HepG2 (cell line): ENCODE data around the gene SECISBP2L. TPM values are rescaled to one million over a fixed set of nuclear protein-coding genes. Genes with fewer than 3 reads are reported as not detected.

Experiments
- ATAC-seq: fragments of 200-7000 bp; cut with Tn5 transposase; 3 replicates; pipeline ENCODE4 v1.9.1; 2020; ENCODE audit warnings: mild to moderate bottlenecking, moderate library complexity
- BruUV-seq: library from RNA; stranded (reverse); fragments of 400-500 nt; replicated peaks from 2 replicates; lab custom pipeline; 2021; lab: Mats Ljungman, UMichigan
- CTCF ChIA-PET: fragments of 300-600 bp; formaldehyde crosslinking; extraction: SDS; loops from one replicate; lab custom pipeline; 2021; ENCODE audit warnings: low total read pairs, inconsistent platforms, low intra/inter-chr PET ratio; lab: Yijun Ruan, JAX
- POLR2A ChIA-PET: fragments of 350-600 bp; sonication (Branson Sonifier 250); formaldehyde crosslinking; loops from one replicate; lab custom pipeline; 2020; ENCODE audit warnings: antibody characterized with exemption, inconsistent platforms; lab: Yijun Ruan, JAX
- DNase-seq: peaks from one replicate; pipeline ENCODE4 v3.0.0-alpha.2; 2015; ENCODE audit warnings: low spot score
- FAIRE-seq: peaks from 3 replicates; lab custom pipeline; 2011; peaks lifted over from hg19 to GRCh38; lab: Jason Lieb, UNC
- H2AFZ ChIP-seq: one replicate; pipeline ENCODE4 v1.6.1; 2011; ENCODE audit warnings: low read length, inconsistent platforms
- H3K27ac ChIP-seq: fragments of 300-600 bp; 3 replicates; pipeline ENCODE4 v1.8.0; 2011; ENCODE audit warnings: mixed run types, mild to moderate bottlenecking, mixed read lengths, low read length, inconsistent platforms; ENCODE audit not compliant: insufficient read depth; ENCODE audit errors: extremely low read length
- H3K27me3 ChIP-seq, 2 experiments: fragments of 200-600 bp in 1 of 2; 2 replicates in 1 of 2; 3 replicates in 1 of 2; pipeline versions ENCODE4 v1.6.0 to v1.8.0; 2011; ENCODE audit warnings: low read length in 2 of 2, mild to moderate bottlenecking in 2 of 2, moderate library complexity in 2 of 2, inconsistent platforms in 1 of 2; ENCODE audit not compliant: insufficient read depth in 2 of 2, control insufficient read depth in 1 of 2
- H3K36me3 ChIP-seq, 2 experiments: fragments of 200-600 bp in 1 of 2; replicated peaks in 1 of 2; 2 replicates in 1 of 2; 3 replicates in 1 of 2; pipeline versions ENCODE4 v1.5.1 to v1.8.0; 2011; ENCODE audit warnings: low read length in 2 of 2, inconsistent platforms in 1 of 2; ENCODE audit not compliant: insufficient read depth in 2 of 2, control insufficient read depth in 1 of 2
- H3K4me1 ChIP-seq: 2 replicates; pipeline ENCODE4 v1.5.1; 2012; ENCODE audit warnings: low read length, inconsistent platforms; ENCODE audit not compliant: insufficient read depth
- H3K4me2 ChIP-seq: 2 replicates; pipeline ENCODE4 v1.6.0; 2011; ENCODE audit warnings: low read depth, low read length, inconsistent platforms
- H3K4me3 ChIP-seq, 3 experiments: fragments of 200-600 bp in 1 of 3; sonication (generic), shearing (Covaris generic) in 1 of 3; replicated peaks in 1 of 3; 2 replicates each; pipeline ENCODE4 v1.5.1; 2011 to 2016; ENCODE audit warnings: low read length in 3 of 3, inconsistent platforms in 2 of 3, low read depth in 2 of 3, mild to moderate bottlenecking in 2 of 3, control low read depth in 1 of 3, mixed read lengths in 1 of 3; ENCODE audit not compliant: insufficient read depth in 1 of 3
- H3K79me2 ChIP-seq: one replicate; pipeline ENCODE4 v1.6.1; 2011; ENCODE audit warnings: low read length, inconsistent platforms; ENCODE audit not compliant: insufficient read depth
- H3K9ac ChIP-seq: 2 replicates; pipeline ENCODE4 v1.6.0; 2011; ENCODE audit warnings: mild to moderate bottlenecking, low read depth, low read length, inconsistent platforms; ENCODE audit not compliant: insufficient read depth
- H3K9me3 ChIP-seq: 2 replicates; pipeline ENCODE4 v1.5.1; 2012; ENCODE audit warnings: mild to moderate bottlenecking, low read length
- H4K20me1 ChIP-seq: 2 replicates; pipeline ENCODE4 v1.6.0; 2011; ENCODE audit warnings: inconsistent platforms, mild to moderate bottlenecking, low read length, moderate library complexity; ENCODE audit not compliant: insufficient read depth
- ATAD3A ChIP-seq: sonication (generic); formaldehyde crosslinking; IDR thresholded peaks from 2 replicates; pipeline ENCODE4 v1.4.0; 2020; ENCODE audit warnings: missing genetic modification reagents
- BHLHE40 ChIP-seq: IDR thresholded peaks from 2 replicates; pipeline ENCODE4 v1.6.1; 2011; ENCODE audit warnings: low read length, improper control_type of control experiment
- EED ChIP-seq: sonication (generic); formaldehyde crosslinking; IDR thresholded peaks from 2 replicates; pipeline ENCODE4 v1.5.0; 2020; ENCODE audit warnings: mild to moderate bottlenecking, missing genetic modification reagents
- ELF4 ChIP-seq: sonication (generic); formaldehyde crosslinking; IDR thresholded peaks from 2 replicates; pipeline ENCODE4 v1.5.0; 2020; ENCODE audit warnings: missing genetic modification reagents, mild to moderate bottlenecking, moderate library complexity, borderline replicate concordance
- GABPA ChIP-seq, 2 experiments: IDR thresholded peaks; 2 replicates each; pipeline ENCODE4 v1.6.1; 2011 to 2016; ENCODE audit warnings: low read depth in 2 of 2, low read length in 1 of 2, missing biosample characterization in 1 of 2, missing genetic modification characterization in 1 of 2
- HDAC1 ChIP-seq: sonication (generic); formaldehyde crosslinking; IDR thresholded peaks from 2 replicates; pipeline ENCODE4 v1.5.1; 2020; ENCODE audit warnings: mild to moderate bottlenecking, missing genetic modification reagents
- HHEX ChIP-seq: IDR thresholded peaks from 2 replicates; pipeline ENCODE4 v1.6.1; 2016; ENCODE audit warnings: control low read depth
- MTA1 ChIP-seq: sonication (generic); formaldehyde crosslinking; IDR thresholded peaks from 2 replicates; pipeline ENCODE4 v1.4.0; 2020; ENCODE audit warnings: missing genetic modification reagents, mild to moderate bottlenecking, borderline replicate concordance
- MTF2 ChIP-seq: sonication (generic); formaldehyde crosslinking; IDR thresholded peaks from 2 replicates; pipeline ENCODE4 v1.5.0; 2020; ENCODE audit warnings: missing genetic modification reagents, borderline replicate concordance
- RBM22 ChIP-seq: fragments of 200-400 bp; formaldehyde crosslinking; optimal IDR thresholded peaks from 2 replicates; pipeline ENCODE3; 2017; ENCODE audit warnings: mild to moderate bottlenecking, low read length, moderate library complexity
- SMAD9 ChIP-seq: sonication (generic); formaldehyde crosslinking; IDR thresholded peaks from 2 replicates; pipeline ENCODE4 v1.5.1; 2020; ENCODE audit warnings: mild to moderate bottlenecking, missing genetic modification reagents
- SPEN ChIP-seq: sonication (generic); formaldehyde crosslinking; IDR thresholded peaks from 2 replicates; pipeline ENCODE4 v1.5.1; 2020; ENCODE audit warnings: low read depth, mild to moderate bottlenecking, missing genetic modification reagents
- ZBTB37 ChIP-seq: sonication (generic); formaldehyde crosslinking; IDR thresholded peaks from 2 replicates; pipeline ENCODE4 v1.4.0; 2020; ENCODE audit warnings: mild to moderate bottlenecking, missing genetic modification reagents
- ZEB1 ChIP-seq: IDR thresholded peaks from 2 replicates; pipeline ENCODE4 v1.6.1; 2012; ENCODE audit warnings: mild to moderate bottlenecking, low read depth, inconsistent platforms; ENCODE audit not compliant: insufficient replicate concordance
- ZMYM2 ChIP-seq: sonication (generic); formaldehyde crosslinking; IDR thresholded peaks from 2 replicates; pipeline ENCODE4 v1.8.0; 2022; ENCODE audit warnings: mild to moderate bottlenecking, missing genetic modification reagents
- ZNF12 ChIP-seq: sonication (generic); formaldehyde crosslinking; IDR thresholded peaks from 2 replicates; pipeline ENCODE4 v1.5.0; 2020; ENCODE audit warnings: missing genetic modification reagents
- ZNF136 ChIP-seq: sonication (generic); formaldehyde crosslinking; IDR thresholded peaks from 2 replicates; pipeline ENCODE4 v1.8.1; 2022; ENCODE audit warnings: low read depth, mild to moderate bottlenecking, moderate library complexity, missing genetic modification reagents
- ZNF7 ChIP-seq: IDR thresholded peaks from 2 replicates; pipeline ENCODE4 v1.6.1; 2016; ENCODE audit warnings: missing biosample characterization, missing genetic modification reagents
- ZNF878 ChIP-seq: sonication (generic); formaldehyde crosslinking; IDR thresholded peaks from 2 replicates; pipeline ENCODE4 v1.8.1; 2023; ENCODE audit warnings: mild to moderate bottlenecking, missing genetic modification reagents, moderate library complexity
- WGBS: methylation state at CpG from one replicate; pipeline ENCODE4 v1.1.6; 2017; ENCODE audit warnings: low lambda C conversion rate; 5-methylcytosine and 5-hydroxymethylcytosine counted together
- in situ Hi-C: cut with HindIII; loops from 2 replicates; pipeline ENCODE4 v1.10.0; 2017; ENCODE audit warnings: low pct_unique_long_range_greater_than_20kb; ENCODE audit not compliant: extremely low pct_ligation_motif_present
- intact Hi-C: fragments of 100-400 bp; cut with micrococcal nuclease; formaldehyde crosslinking; loops from one replicate; pipeline ENCODE4 v1.10.0; 2022; ENCODE audit not compliant: unreplicated experiment
- polyA plus RNA-seq, 8 experiments: library from polyadenylated mRNA; depleted of rRNA in 3 of 8; stranded (reverse) in 7 of 8; unstranded in 1 of 8; fragments of >200 nt; fragmentation: Illumina TruSeq in 4 of 8; extraction: Trizol in 4 of 8; gene quantifications; 2 replicates each; pipeline versions ENCODE4 v1.2.1 to v1.2.3, GENCODE V29; 2011 to 2016; ENCODE audit warnings: low read depth in 4 of 8, missing spikeins in 1 of 8, mixed read lengths in 1 of 8; ENCODE audit not compliant: insufficient read depth in 1 of 8
- total RNA-seq, 5 experiments: library from RNA; depleted of rRNA; stranded (reverse); fragments of >200 nt; fragmentation: Illumina TruSeq; extraction: Trizol; gene quantifications; 2 replicates each; pipeline ENCODE4 v1.2.3, GENCODE V29; 2016; ENCODE audit warnings: low read depth in 1 of 5
- TF ChIP-seq, protein P1 (sequence below): IDR thresholded peaks from 2 replicates; pipeline ENCODE4 v1.6.1; 2016; ENCODE audit warnings: missing biosample characterization, missing genetic modification reagents, low read depth

SECISBP2L gene
- total and polyA plus RNA-seq, 2 of the 13 experiments (the other 11 are each of a cell fraction or from before 2014, with no cell fraction given), result 13.9 to 15.6 TPM

- CTCF ChIA-PET, result no interaction called here
- TF ChIP-seq ELF4 (CRISPR knock-in tag) (no peak), SMAD9 (no peak), GABPA (IDR thresholded peaks at IDR 0.05; ENCODE audit: low read depth, low read length) (no peak), GABPA (CRISPR knock-in tag; IDR thresholded peaks at IDR 0.05; ENCODE audit: low read depth) (no peak), ZNF7 (CRISPR knock-in tag) (no peak), ZMYM2 (no peak), RBM22 (no peak), MTF2 (CRISPR knock-in tag) (no peak), EED (CRISPR knock-in tag) (no peak), ZNF12 (CRISPR knock-in tag) (no peak), ZEB1 (no peak), ATAD3A (no peak), HHEX (CRISPR knock-in tag) (no peak), MTA1 (CRISPR knock-in tag) (no peak), ZBTB37 (CRISPR knock-in tag) (no peak), SPEN (CRISPR knock-in tag) (no peak), ZNF136 (CRISPR knock-in tag) (no peak), BHLHE40 (no peak), HDAC1 (no peak), ZNF878 (no peak)
- TF ChIP-seq, protein P1, sequence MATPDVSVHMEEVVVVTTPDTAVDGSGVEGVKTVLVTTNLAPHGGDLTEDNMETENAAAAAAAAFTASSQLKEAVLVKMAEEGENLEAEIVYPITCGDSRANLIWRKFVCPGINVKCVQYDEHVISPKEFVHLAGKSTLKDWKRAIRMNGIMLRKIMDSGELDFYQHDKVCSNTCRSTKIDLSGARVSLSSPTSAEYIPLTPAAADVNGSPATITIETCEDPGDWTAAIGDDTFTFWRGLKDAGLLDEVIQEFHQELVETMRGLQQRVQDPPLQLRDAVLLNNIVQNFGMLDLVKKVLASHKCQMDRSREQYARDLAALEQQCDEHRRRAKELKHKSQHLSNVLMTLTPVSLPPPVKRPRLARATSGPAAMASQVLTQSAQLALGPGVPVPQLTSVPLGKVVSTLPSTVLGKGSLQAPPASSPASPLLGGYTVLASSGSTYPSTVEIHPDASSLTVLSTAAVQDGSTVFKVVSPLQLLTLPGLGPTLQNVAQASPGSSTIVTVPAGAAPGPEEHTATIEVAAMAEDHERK (CRISPR knock-in tag), result no peak
- Histone ChIP-seq H3K79me2 (no peaks in the 10 kb centered on the region), H3K9me3 (no peaks in the 10 kb centered on the region), H3K27me3 (no peaks in the 10 kb centered on the region), H3K36me3 (peaks cover 3 to 17% of the 10 kb centered on the region in 2 experiments; a peak in 4 of 5 replicates), H2AFZ (no peak overlapping the region), H3K4me2 (no peak overlapping the region), H4K20me1 (no peaks in the 10 kb centered on the region), H3K9ac (no peak overlapping the region), H3K4me1 (peaks cover 2% of the 10 kb centered on the region), H3K27ac (no peak overlapping the region), H3K4me3 (no peak overlapping the region)
- no peak for DNase-seq
- FAIRE-seq, result no peak
- in situ Hi-C loops (no loop called here), intact Hi-C loops (no loop called here)
- POLR2A ChIA-PET, result no interaction called here
- ATAC-seq, result no peak
- WGBS, result 90% methylated on average over 1 of the region's 1 CpG
- BruUV-seq, result no TSS peak
These were observed 19.5 kb downstream of the SECISBP2L start for GRCh38 chr15:49026700-49027099.
